Hematopoietic multipotent progenitor cell treated with erythropoietin and hydrocortisone succinate and interleukin-3 and kit ligand, for 17 days (in vitro differentiated cells): ENCODE measurements around the gene TDRKH.
A peak's percentile ranks its signal among the peaks of the same experiment; 100 is the strongest.

ENCODE experiments used
- DNase-seq: peaks from one replicate; pipeline ENCODE4 v3.0.0-alpha.2; 2015; ENCODE audit warnings: low spot score

The TDRKH gene

GRCh38 chr1:151790071-151790939 lies at the start of gene TDRKH:
Gene TDRKH (minus strand): TSS chr1:151790500. CDS start chr1:151783022, 7,478 bp downstream.
- peak; percentile 96 for DNase-seq

- no peak for DNase-seq
These were observed 49.4 kb upstream of the TDRKH start, which contains the start of gene C2CD4D for GRCh38 chr1:151839457-151840403. Gene C2CD4D (minus strand): TSS chr1:151839820. CDS start chr1:151838989, 831 bp downstream.

- DNase-seq: no peak
These were observed 48.7 kb upstream of the TDRKH start for GRCh38 chr1:151839082-151839412.

- DNase-seq: no peak
These were observed 48.2 kb upstream of the TDRKH start for GRCh38 chr1:151838222-151839081.

GRCh38 chr1:151837884-151838221 lies 47.6 kb upstream of the TDRKH start:
- no peak for DNase-seq

- DNase-seq: no peak
These were observed 46.9 kb upstream of the TDRKH start for GRCh38 chr1:151837197-151837596.

GRCh38 chr1:151835596-151835995 lies 45.3 kb upstream of the TDRKH start:
- no peak for DNase-seq

- DNase-seq: no peak
These were observed 43.9 kb upstream of the TDRKH start for GRCh38 chr1:151834239-151834638.

GRCh38 chr1:151833172-151833900 lies 43.0 kb upstream of the TDRKH start:
- DNase-seq: no peak

GRCh38 chr1:151832318-151832980 lies 42.1 kb upstream of the TDRKH start:
- DNase-seq: no peak

GRCh38 chr1:151831605-151832004 lies 41.3 kb upstream of the TDRKH start, which contains the start of gene RORC:
Gene RORC (minus strand): TSS chr1:151831802. CDS start chr1:151831764, 38 bp downstream.
- no peak for DNase-seq

- no peak for DNase-seq
These were observed 40.9 kb upstream of the TDRKH start for GRCh38 chr1:151831256-151831591.

GRCh38 chr1:151830055-151830454 lies 39.8 kb upstream of the TDRKH start:
- no peak for DNase-seq

- DNase-seq: no peak
These were observed 39.2 kb upstream of the TDRKH start for GRCh38 chr1:151829352-151830046.

GRCh38 chr1:151828921-151829320 lies 38.6 kb upstream of the TDRKH start:
- DNase-seq: no peak

- no peak for DNase-seq
These were observed 37.6 kb upstream of the TDRKH start for GRCh38 chr1:151827853-151828252.

- DNase-seq: no peak
These were observed 35.7 kb upstream of the TDRKH start for GRCh38 chr1:151825751-151826660.

GRCh38 chr1:151825204-151825603 lies 34.9 kb upstream of the TDRKH start:
- DNase-seq: no peak

GRCh38 chr1:151823175-151823574 lies 32.9 kb upstream of the TDRKH start:
- no peak for DNase-seq
